AG09309 (cell line): ENCODE results near the gene PRKN.

Experiments used
- DNase-seq: peaks from one replicate; pipeline ENCODE4 v3.0.0-alpha.2; 2010; ENCODE audit warnings: low read depth
- H3K4me3 ChIP-seq: 2 replicates; pipeline ENCODE4 v1.5.1; 2011; ENCODE audit warnings: mild to moderate bottlenecking, low read depth, low read length, moderate library complexity; ENCODE audit not compliant: control insufficient read depth
- TF ChIP-seq, protein P1 (sequence below): IDR thresholded peaks from 2 replicates; pipeline ENCODE4 v1.5.1; 2011; ENCODE audit warnings: mild to moderate bottlenecking, low read depth, low read length, inconsistent platforms; ENCODE audit not compliant: insufficient read depth, control insufficient read depth; ENCODE audit errors: missing control alignments

PRKN gene

DNA sequence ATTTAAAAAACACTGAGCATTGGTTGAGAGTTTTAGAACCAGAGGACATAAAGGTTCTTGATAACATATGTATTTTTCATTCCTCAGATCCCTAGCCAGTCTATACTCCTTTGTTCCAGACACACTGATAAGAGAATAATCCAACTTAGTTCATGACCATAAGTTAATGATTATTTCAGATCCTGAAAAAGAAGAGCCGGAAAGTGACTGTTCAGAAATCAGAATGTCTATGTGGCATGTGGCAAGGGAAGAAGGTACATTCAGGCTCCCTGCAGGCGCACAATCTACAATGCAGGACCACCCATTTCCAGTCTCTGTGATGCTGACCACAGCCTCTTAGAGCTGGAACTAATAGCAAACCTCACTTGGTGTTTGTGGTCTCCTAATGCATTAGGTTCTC lies 787.0 kb downstream of the PRKN start:
- TF ChIP-seq, protein P1, sequence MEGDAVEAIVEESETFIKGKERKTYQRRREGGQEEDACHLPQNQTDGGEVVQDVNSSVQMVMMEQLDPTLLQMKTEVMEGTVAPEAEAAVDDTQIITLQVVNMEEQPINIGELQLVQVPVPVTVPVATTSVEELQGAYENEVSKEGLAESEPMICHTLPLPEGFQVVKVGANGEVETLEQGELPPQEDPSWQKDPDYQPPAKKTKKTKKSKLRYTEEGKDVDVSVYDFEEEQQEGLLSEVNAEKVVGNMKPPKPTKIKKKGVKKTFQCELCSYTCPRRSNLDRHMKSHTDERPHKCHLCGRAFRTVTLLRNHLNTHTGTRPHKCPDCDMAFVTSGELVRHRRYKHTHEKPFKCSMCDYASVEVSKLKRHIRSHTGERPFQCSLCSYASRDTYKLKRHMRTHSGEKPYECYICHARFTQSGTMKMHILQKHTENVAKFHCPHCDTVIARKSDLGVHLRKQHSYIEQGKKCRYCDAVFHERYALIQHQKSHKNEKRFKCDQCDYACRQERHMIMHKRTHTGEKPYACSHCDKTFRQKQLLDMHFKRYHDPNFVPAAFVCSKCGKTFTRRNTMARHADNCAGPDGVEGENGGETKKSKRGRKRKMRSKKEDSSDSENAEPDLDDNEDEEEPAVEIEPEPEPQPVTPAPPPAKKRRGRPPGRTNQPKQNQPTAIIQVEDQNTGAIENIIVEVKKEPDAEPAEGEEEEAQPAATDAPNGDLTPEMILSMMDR: no peak
- no peak overlapping the region for H3K4me3 ChIP-seq
- no peak for DNase-seq

DNA sequence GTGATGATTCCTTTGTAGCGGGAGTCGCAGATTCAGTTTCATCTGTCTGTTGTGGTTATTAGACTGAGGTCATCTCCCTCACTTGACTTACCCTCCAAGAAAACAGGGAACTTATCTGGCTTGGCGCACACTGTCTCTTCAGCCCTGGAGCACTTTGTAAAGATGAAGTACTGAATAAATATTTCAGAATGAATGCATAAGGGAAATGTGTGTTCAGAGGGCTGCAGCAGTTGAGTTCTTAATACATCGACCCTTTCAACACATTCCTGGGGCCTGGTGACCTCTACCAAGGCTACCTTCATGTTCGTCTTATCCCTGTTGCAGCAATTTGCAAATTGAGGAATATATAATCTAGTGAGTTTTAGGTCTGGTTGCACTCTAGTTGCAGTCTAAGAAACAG lies 801.2 kb downstream of the PRKN start:
- no peak for DNase-seq
- TF ChIP-seq, protein P1: no peak
- no peak overlapping the region for H3K4me3 ChIP-seq

DNA sequence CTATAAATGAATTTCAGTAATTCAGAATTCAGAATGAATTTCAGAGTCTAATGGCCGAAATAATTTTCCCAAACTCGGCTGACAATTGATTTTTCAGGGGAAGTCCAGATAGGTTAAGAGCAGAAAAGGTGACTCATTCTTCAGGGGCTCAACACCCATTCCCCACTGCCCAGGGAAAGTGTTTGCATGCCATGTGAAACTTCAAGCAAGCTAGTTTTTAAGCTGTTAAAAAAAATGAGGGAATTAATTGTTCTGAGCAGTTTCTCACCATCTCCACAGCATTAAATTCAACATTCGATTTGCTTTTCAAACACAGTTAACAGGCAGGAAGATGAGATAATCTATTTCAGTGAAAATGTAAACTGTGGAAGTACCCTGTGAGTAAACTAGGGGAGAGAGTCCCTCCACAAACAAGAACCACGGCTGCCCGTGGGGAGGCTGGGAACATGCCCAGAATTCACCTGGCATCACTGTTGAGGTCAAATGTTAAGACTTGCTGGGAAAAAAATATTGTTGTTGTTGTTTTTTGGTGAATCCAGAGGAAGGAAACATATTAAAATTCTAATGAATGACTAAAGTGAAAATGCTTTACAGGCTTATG lies 803.0 kb downstream of the PRKN start:
- TF ChIP-seq, protein P1: no peak
- no peak for DNase-seq
- no peak overlapping the region for H3K4me3 ChIP-seq

DNA sequence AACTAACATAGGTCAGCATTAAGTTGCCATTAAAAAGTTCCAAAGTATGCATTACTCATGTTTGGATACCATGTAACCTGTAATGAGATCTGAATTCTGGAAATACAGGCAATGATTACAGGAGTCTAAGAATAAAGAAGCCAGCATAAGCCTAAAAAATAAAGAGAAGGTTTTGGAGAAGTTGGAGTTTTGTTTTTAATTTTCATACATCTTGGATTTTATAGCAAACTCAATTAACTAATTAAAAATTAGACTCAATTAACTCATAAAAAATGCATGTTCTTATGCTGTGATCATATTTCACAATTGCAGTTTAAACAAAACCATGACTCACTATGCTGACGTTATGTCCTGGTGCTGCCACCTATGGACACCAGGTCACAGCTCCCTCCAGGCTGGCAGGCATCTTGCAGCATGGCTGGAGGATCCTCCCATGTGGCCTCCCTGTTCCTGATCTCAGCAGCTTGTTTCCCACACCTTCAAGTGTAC lies 804.9 kb downstream of the PRKN start:
- DNase-seq: no peak

DNA sequence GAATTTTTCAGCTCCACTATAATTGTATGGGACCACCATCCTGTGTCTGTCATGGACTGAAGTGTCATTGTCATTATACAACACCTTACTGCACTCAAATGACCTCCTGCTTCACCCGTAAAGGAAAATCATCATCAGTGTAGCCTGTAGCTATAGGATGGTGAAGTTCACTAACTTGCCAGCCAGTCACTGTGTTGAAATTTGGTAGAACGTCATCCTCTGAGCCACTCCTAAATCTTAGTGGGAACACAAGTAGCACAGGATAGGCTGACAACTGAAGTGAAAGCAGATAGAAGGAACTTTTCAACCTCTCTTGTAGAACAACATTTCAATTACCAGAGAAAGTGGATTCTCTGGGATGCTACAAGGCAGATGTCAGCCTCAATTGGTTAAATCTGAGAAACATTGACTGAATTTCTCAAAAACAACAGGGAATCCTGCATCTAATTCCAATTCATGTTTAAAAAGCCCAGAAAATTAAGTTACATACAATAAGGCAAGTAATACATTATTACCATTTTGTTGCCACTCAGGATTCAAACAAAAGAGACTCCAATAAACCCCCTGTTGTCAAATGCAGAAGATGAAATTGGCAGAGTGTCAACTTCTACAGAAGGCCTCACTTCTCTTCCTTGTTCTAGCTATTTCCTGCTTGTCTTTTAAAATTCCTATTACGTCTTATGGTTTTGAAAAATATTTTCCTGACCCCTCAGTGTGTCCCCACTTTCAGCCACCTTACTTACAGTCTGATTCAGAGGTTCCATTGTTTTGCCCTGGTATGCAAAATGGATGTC lies 805.8 kb downstream of the PRKN start:
- TF ChIP-seq, protein P1: no peak
- DNase-seq: no peak
- H3K4me3 ChIP-seq: no peak overlapping the region

More for the DNA sequence above, 804.9 kb downstream of the PRKN start:
- TF ChIP-seq, protein P1: no peak
- H3K4me3 ChIP-seq: no peak overlapping the region

DNA sequence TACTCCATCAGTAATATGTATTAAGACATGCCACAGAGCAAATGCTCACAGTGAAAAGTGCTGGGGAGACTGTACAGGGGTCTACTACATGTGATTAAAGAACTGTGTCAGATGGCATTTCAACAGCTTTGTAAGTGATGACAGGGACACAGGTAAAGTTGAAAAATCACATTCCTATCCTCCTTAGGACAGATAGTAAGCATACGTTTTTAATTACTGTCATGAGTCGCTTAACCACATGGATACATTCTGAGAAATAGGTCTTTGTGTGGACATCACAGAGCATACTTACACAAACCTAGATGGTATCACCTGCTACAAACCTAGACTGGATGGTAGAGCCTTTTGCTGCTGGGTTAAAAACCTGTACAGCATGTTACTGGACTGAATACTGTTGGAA lies 807.9 kb downstream of the PRKN start:
- H3K4me3 ChIP-seq: no peak overlapping the region
- no peak for DNase-seq
- TF ChIP-seq, protein P1: no peak
